Panc1 (cell line): ENCODE results near the gene RAB6A. TPM values are rescaled to one million over a fixed set of nuclear protein-coding genes. Genes with fewer than 3 reads are reported as not detected.

ENCODE experiments used
- ATAC-seq: fragments of 200-7000 bp; cut with Tn5 transposase; 2 replicates; pipeline ENCODE4 v1.9.1; 2020; ENCODE audit warnings: mild to moderate bottlenecking, moderate library complexity
- BruUV-seq: library from RNA; stranded (reverse); fragments of 400-500 nt; replicated peaks from 2 replicates; lab custom pipeline; 2021; lab: Mats Ljungman, UMichigan
- CTCF ChIA-PET: fragments of 300-600 bp; sonication (Branson Sonifier 250); formaldehyde crosslinking; loops from one replicate; lab custom pipeline; 2022; ENCODE audit warnings: antibody characterized with exemption; lab: Charles Lee
- POLR2A ChIA-PET: fragments of 300-600 bp; sonication (Branson Sonifier 250); formaldehyde crosslinking; loops from one replicate; lab custom pipeline; 2022; ENCODE audit warnings: antibody characterized with exemption; lab: Charles Lee
- DNase-seq: peaks from one replicate; pipeline ENCODE4 v3.0.0-alpha.2; 2010; ENCODE audit warnings: low read depth, low spot score
- H3K27ac ChIP-seq: 2 replicates; pipeline ENCODE4 v1.5.1; 2011; ENCODE audit warnings: mild to moderate bottlenecking, low read length, inconsistent platforms
- H3K27me3 ChIP-seq: fragments of 200-500 bp; sonication (Bioruptor generic); 2 replicates; pipeline ENCODE4 v1.6.0; 2014; ENCODE audit warnings: low read length, inconsistent platforms; ENCODE audit not compliant: control insufficient read depth, insufficient read depth
- H3K36me3 ChIP-seq: fragments of 200-500 bp; sonication (Bioruptor generic); 2 replicates; pipeline ENCODE4 v1.5.1; 2014; ENCODE audit warnings: inconsistent platforms, mild to moderate bottlenecking, low read length, moderate library complexity; ENCODE audit not compliant: control insufficient read depth, insufficient read depth
- H3K4me1 ChIP-seq: 2 replicates; pipeline ENCODE4 v1.5.1; 2011; ENCODE audit warnings: inconsistent platforms, mild to moderate bottlenecking, low read length, moderate library complexity; ENCODE audit not compliant: control insufficient read depth, insufficient read depth
- H3K4me3 ChIP-seq, 2 experiments: 2 replicates each; pipeline ENCODE4 v1.5.1; 2011 to 2012; ENCODE audit warnings: low read depth in 2 of 2, low read length in 2 of 2, mild to moderate bottlenecking in 2 of 2, inconsistent platforms in 1 of 2, moderate library complexity in 1 of 2
- H3K9me3 ChIP-seq: fragments of 200-500 bp; sonication (Bioruptor generic); 2 replicates; pipeline ENCODE4 v1.5.1; 2014; ENCODE audit warnings: low read depth, mild to moderate bottlenecking, inconsistent platforms, low read length, moderate library complexity; ENCODE audit not compliant: control insufficient read depth, insufficient read depth
- POLR2AphosphoS5 ChIP-seq: IDR thresholded peaks from 2 replicates; pipeline ENCODE4 v1.6.1; 2012; ENCODE audit warnings: mild to moderate bottlenecking, low read depth, low read length, moderate library complexity
- SIN3A ChIP-seq: IDR thresholded peaks from 2 replicates; pipeline ENCODE4 v1.6.1; 2012; ENCODE audit warnings: low read depth, mild to moderate bottlenecking, low read length, moderate library complexity, borderline replicate concordance; ENCODE audit not compliant: insufficient read depth
- TCF7L2 ChIP-seq: IDR thresholded peaks from 2 replicates; pipeline ENCODE4 v1.6.1; 2011; ENCODE audit warnings: mild to moderate bottlenecking, low read depth, low read length, inconsistent platforms
- in situ Hi-C: cut with HindIII; loops from 2 replicates; pipeline ENCODE4 v1.10.0; 2016; ENCODE audit warnings: low sequenced_read_pairs, low pct_unique_long_range_greater_than_20kb
- intact Hi-C: fragments of 100-400 bp; cut with micrococcal nuclease; formaldehyde crosslinking; loops from one replicate; pipeline ENCODE4 v1.10.0; 2022; ENCODE audit not compliant: unreplicated experiment
- total RNA-seq: library from RNA; stranded (reverse); gene quantifications from one replicate; pipeline ENCODE4 v1.2.1, GENCODE V29; 2021; ENCODE audit not compliant: unreplicated experiment
- TF ChIP-seq, protein P1 (sequence below), 2 experiments: IDR thresholded peaks; 2 replicates each; pipeline ENCODE4 v1.6.1; 2011 to 2012; ENCODE audit warnings: low read depth in 2 of 2, control low read depth in 1 of 2, low read length in 1 of 2, mild to moderate bottlenecking in 1 of 2, moderate library complexity in 1 of 2; ENCODE audit not compliant: insufficient read depth in 1 of 2
- TF ChIP-seq, protein P2 (sequence below): fragments of 450-650 bp; IDR thresholded peaks from 2 replicates; pipeline ENCODE4 v1.5.1; 2017; ENCODE audit warnings: mild to moderate bottlenecking

RAB6A gene
- total RNA-seq, 1 experiment from 2014 or later = 149 TPM

DNA sequence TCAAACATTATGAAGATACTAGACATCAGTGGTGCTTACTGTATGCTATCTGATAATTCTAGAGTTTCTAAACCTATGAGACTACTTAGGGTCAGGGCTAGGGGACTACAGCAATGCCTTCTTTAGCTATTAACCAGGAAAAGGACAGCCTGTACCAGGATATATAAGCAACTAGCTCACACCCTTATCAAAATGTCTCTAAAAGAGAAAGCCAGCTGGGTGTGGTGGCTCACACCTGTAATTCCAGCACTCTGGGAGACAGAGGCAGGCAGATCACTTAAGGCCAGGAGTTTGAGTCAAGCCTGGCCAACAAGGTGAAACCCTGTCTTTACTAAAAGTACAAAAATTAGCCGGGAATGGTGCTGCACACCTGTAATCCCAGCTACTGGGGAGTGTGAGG is 55.8 kb downstream of the RAB6A start:
- no peak overlapping the region for H3K27ac ChIP-seq
- in situ Hi-C loops (no loop called here), intact Hi-C loops (no loop called here)
- ATAC-seq = no peak
- no peaks in the 10 kb centered on the region for H3K4me1 ChIP-seq
- CTCF ChIA-PET = no interaction called here
- no peak for DNase-seq
- H3K9me3 ChIP-seq = no peaks in the 10 kb centered on the region
- BruUV-seq = no TSS peak
- TF ChIP-seq, protein P1, sequence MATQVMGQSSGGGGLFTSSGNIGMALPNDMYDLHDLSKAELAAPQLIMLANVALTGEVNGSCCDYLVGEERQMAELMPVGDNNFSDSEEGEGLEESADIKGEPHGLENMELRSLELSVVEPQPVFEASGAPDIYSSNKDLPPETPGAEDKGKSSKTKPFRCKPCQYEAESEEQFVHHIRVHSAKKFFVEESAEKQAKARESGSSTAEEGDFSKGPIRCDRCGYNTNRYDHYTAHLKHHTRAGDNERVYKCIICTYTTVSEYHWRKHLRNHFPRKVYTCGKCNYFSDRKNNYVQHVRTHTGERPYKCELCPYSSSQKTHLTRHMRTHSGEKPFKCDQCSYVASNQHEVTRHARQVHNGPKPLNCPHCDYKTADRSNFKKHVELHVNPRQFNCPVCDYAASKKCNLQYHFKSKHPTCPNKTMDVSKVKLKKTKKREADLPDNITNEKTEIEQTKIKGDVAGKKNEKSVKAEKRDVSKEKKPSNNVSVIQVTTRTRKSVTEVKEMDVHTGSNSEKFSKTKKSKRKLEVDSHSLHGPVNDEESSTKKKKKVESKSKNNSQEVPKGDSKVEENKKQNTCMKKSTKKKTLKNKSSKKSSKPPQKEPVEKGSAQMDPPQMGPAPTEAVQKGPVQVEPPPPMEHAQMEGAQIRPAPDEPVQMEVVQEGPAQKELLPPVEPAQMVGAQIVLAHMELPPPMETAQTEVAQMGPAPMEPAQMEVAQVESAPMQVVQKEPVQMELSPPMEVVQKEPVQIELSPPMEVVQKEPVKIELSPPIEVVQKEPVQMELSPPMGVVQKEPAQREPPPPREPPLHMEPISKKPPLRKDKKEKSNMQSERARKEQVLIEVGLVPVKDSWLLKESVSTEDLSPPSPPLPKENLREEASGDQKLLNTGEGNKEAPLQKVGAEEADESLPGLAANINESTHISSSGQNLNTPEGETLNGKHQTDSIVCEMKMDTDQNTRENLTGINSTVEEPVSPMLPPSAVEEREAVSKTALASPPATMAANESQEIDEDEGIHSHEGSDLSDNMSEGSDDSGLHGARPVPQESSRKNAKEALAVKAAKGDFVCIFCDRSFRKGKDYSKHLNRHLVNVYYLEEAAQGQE (IDR thresholded peaks at IDR 0.05; ENCODE audit: insufficient read depth in 1 of 2, low read depth in 2 of 2, low read length in 1 of 2) = no peak
- TF ChIP-seq SIN3A (no peak), TCF7L2 (no peak), POLR2AphosphoS5 (no peak)
- TF ChIP-seq, protein P2, sequence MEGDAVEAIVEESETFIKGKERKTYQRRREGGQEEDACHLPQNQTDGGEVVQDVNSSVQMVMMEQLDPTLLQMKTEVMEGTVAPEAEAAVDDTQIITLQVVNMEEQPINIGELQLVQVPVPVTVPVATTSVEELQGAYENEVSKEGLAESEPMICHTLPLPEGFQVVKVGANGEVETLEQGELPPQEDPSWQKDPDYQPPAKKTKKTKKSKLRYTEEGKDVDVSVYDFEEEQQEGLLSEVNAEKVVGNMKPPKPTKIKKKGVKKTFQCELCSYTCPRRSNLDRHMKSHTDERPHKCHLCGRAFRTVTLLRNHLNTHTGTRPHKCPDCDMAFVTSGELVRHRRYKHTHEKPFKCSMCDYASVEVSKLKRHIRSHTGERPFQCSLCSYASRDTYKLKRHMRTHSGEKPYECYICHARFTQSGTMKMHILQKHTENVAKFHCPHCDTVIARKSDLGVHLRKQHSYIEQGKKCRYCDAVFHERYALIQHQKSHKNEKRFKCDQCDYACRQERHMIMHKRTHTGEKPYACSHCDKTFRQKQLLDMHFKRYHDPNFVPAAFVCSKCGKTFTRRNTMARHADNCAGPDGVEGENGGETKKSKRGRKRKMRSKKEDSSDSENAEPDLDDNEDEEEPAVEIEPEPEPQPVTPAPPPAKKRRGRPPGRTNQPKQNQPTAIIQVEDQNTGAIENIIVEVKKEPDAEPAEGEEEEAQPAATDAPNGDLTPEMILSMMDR = no peak
- H3K4me3 ChIP-seq = no peak overlapping the region
- peaks cover 6% of the 10 kb centered on the region; the same call in 1 of the 2 replicates for H3K36me3 ChIP-seq
- POLR2A ChIA-PET = no interaction called here
- no peaks in the 10 kb centered on the region for H3K27me3 ChIP-seq

DNA sequence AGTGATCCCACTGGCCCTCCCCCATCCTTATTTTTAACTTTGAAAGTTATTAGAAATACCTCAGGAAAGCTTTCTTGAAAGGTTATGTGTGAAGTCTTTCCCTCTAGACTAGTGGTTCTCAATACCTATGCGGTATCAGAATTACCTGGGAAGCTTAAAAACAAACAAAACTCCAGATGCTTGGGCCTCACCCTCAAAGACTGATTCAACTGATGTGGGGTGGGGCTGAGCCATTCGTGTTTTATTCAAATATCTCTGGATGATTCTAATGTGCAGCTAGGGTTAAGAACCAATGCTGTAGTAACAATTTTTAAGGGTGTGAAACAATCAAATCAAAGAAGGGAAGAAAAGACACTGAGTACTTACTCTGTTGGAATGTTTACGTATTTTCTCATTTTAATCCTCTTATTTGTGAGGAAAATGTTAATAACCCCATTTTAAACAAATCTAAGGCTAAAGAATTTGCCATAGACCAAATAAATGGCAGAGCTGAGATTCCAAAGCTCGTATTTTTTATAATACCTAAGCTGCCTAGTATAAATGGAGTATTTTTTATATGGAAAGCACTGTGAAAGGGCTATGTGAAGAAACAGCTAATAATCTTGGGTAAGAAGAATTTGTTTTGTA is 66.9 kb downstream of the RAB6A start:
- CTCF ChIA-PET = interaction anchor here (0.6 to 0.7 kb wide), 3 partner anchors 41 to 345 kb away, joined by 4 to 7 read pairs (median 5); no protein-coding TSS in a partner anchor

More for the DNA sequence above, 66.9 kb downstream of the RAB6A start:
- Histone ChIP-seq H3K4me1 (no peaks in the 10 kb centered on the region), H3K4me3 (no peak overlapping the region), H3K9me3 (no peaks in the 10 kb centered on the region), H3K36me3 (no peaks in the 10 kb centered on the region), H3K27me3 (no peaks in the 10 kb centered on the region), H3K27ac (no peak overlapping the region)
- in situ Hi-C loops = no loop called here
- ATAC-seq = no peak
- BruUV-seq = no TSS peak
- POLR2A ChIA-PET = interaction anchor here (0.6 to 0.7 kb wide), 4 partner anchors 14 to 393 kb away, joined by 3 to 7 read pairs (median 3); no protein-coding TSS in a partner anchor
- DNase-seq = no peak
- intact Hi-C loops = no loop called here
- TF ChIP-seq, protein P2 = no peak
- TF ChIP-seq, protein P1 (IDR thresholded peaks at IDR 0.05; ENCODE audit: insufficient read depth in 1 of 2, low read depth in 2 of 2, low read length in 1 of 2) = no peak
- TF ChIP-seq POLR2AphosphoS5 (no peak), SIN3A (no peak), TCF7L2 (no peak)
